ENCODE results near the gene KPNA6. TPM values are rescaled to one million over a fixed set of nuclear protein-coding genes. Genes with fewer than 3 reads are reported as not detected.

Gene KPNA6
- total and polyA plus RNA-seq, 9 of the 15 experiments (the other 6 are each of a cell fraction or from before 2014, with no cell fraction given), result 20.1 to 54.6 (median 32.2) TPM

GRCh38 chr1:32180186-32181060, 72.6 kb downstream of the KPNA6 start (continued):
- TF ChIP-seq CC2D1A (IDR thresholded peaks at IDR 0.05) (0 out of 2 replicates have a peak, but pooled peaks have one; percentile 9), POLR2H (tag; IDR thresholded peaks at IDR 0.05; ENCODE audit: low read depth) (no peak), TOE1 (IDR thresholded peaks at IDR 0.05; ENCODE audit: borderline replicate concordance) (no peak), TOE1 (CRISPR knock-in tag; IDR thresholded peaks at IDR 0.05; ENCODE audit: borderline replicate concordance, low read depth) (no peak), HLTF (IDR thresholded peaks at IDR 0.05) (no peak), SMAD1 (IDR thresholded peaks at IDR 0.05; ENCODE audit: low read depth, low read length, partially characterized antibody) (no peak), ZNF778 (CRISPR knock-in tag; IDR thresholded peaks at IDR 0.05) (no peak), ZBTB33 (CRISPR knock-in tag; IDR thresholded peaks at IDR 0.05) (no peak), WHSC1 (IDR thresholded peaks at IDR 0.05; ENCODE audit: low read length) (no peak), TAF7 (tag; IDR thresholded peaks at IDR 0.05) (no peak), GATA2 (CRISPR knock-in tag; IDR thresholded peaks at IDR 0.05) (no peak), ETV1 (tag; conservative IDR thresholded peaks at IDR 0.05; ENCODE audit: low read depth) (peak; percentile 67; the same call in 1 of the 2 replicates), IRF2 (CRISPR knock-in tag; IDR thresholded peaks at IDR 0.05) (no peak)
- TF ChIP-seq, protein P1, sequence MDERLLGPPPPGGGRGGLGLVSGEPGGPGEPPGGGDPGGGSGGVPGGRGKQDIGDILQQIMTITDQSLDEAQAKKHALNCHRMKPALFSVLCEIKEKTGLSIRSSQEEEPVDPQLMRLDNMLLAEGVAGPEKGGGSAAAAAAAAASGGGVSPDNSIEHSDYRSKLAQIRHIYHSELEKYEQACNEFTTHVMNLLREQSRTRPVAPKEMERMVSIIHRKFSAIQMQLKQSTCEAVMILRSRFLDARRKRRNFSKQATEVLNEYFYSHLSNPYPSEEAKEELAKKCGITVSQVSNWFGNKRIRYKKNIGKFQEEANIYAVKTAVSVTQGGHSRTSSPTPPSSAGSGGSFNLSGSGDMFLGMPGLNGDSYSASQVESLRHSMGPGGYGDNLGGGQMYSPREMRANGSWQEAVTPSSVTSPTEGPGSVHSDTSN (CRISPR knock-in tag; IDR thresholded peaks at IDR 0.05; ENCODE audit: low read depth), result no peak
- TF ChIP-seq, protein P1 (tag; conservative IDR thresholded peaks at IDR 0.05; ENCODE audit: low read depth), result no peak
- TF ChIP-seq, protein P2, sequence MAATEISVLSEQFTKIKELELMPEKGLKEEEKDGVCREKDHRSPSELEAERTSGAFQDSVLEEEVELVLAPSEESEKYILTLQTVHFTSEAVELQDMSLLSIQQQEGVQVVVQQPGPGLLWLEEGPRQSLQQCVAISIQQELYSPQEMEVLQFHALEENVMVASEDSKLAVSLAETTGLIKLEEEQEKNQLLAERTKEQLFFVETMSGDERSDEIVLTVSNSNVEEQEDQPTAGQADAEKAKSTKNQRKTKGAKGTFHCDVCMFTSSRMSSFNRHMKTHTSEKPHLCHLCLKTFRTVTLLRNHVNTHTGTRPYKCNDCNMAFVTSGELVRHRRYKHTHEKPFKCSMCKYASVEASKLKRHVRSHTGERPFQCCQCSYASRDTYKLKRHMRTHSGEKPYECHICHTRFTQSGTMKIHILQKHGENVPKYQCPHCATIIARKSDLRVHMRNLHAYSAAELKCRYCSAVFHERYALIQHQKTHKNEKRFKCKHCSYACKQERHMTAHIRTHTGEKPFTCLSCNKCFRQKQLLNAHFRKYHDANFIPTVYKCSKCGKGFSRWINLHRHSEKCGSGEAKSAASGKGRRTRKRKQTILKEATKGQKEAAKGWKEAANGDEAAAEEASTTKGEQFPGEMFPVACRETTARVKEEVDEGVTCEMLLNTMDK (IDR thresholded peaks at IDR 0.05; ENCODE audit: borderline replicate concordance, insufficient read depth, low read depth, low read length, poor library complexity, severe bottlenecking), result no peak
- TF ChIP-seq, protein P3, sequence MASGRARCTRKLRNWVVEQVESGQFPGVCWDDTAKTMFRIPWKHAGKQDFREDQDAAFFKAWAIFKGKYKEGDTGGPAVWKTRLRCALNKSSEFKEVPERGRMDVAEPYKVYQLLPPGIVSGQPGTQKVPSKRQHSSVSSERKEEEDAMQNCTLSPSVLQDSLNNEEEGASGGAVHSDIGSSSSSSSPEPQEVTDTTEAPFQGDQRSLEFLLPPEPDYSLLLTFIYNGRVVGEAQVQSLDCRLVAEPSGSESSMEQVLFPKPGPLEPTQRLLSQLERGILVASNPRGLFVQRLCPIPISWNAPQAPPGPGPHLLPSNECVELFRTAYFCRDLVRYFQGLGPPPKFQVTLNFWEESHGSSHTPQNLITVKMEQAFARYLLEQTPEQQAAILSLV (tag; IDR thresholded peaks at IDR 0.05), result no peak
